ENCODE data around the gene NKX3-2.

Gene NKX3-2

DNA sequence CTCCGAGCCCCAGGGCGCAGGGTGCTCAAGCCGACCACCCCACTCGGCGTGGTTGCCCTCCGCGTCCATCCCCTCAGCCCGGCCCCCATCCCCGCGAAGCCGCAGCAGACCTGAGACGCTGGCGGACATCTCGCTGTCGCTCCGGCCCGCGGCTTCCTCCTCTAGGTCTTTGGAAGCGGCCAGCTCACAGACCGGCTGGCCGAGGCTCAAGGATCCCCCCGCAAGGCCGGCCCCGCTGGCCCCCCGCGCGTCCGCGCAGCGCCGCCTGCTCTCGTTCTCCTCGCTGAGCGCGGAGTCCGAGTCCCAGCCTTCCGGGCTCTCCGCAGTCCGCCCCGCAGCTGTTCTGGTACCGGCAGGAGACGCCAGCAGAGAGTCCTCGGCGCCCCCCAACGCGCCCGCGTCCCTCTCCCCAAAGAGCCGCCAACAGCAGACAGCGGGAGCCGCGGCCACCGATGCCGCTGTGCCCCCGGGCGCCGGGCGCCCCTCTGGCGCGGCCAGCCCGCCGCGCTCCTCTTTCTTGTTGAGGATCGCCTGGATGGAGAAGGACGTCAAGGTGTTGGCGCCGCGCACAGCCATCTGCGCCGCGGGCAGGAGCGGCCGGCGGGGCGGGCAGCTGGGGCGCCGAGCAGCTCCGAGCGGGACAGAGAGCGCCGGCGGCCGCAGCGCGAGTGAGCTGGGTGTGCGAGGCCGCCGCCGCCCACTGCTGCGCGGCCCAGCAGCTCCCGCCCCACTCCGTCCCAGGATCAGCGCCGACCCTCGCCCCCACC lies at the start of gene NKX3-2:
Gene NKX3-2 (minus strand): TSS at position 670 of the 767 bp plus-strand sequence. CDS start 94 bp downstream, at position 576.
- no peak for DNase-seq (ENCODE audit: low read depth, low spot score)
- no peak for TF ChIP-seq FOXP2 (optimal IDR thresholded peaks at IDR 0.05; ENCODE audit: control extremely low read depth, extremely low read length, insufficient read depth)
- no peak for TF ChIP-seq EZH2 (IDR thresholded peaks at IDR 0.05)
- no peak for TF ChIP-seq POLR2AphosphoS5 (IDR thresholded peaks at IDR 0.05; ENCODE audit: borderline replicate concordance, low read depth, low read length)
- H3K36me3 ChIP-seq (ENCODE audit: insufficient read depth, low read length), result no peaks in the 10 kb centered on the region
- H3K9me3 ChIP-seq (ENCODE audit: low read depth, low read length), result no peaks in the 10 kb centered on the region
- no peak within 1 kb of the TSS for H3K27ac ChIP-seq
- H3K4me3 ChIP-seq, result peak within 1 kb of the TSS; percentile 69
- H3K9ac ChIP-seq (ENCODE audit: insufficient read length), result peak within 1 kb of the TSS; percentile 32

GRCh38 chr4:13592220-13592619 lies 47.9 kb upstream of the NKX3-2 start:
- Histone ChIP-seq H3K9me3 (ENCODE audit: low read depth, low read length) (no peaks in the 10 kb centered on the region), H3K9ac (ENCODE audit: insufficient read length) (no peak overlapping the region), H3K27ac (no peak overlapping the region), H3K4me3 (no peak overlapping the region), H3K36me3 (ENCODE audit: insufficient read depth, low read length) (peaks cover 16% of the 10 kb centered on the region; the same call in 1 of the 2 replicates)
- no peak for TF ChIP-seq POLR2AphosphoS5 (IDR thresholded peaks at IDR 0.05; ENCODE audit: borderline replicate concordance, low read depth, low read length)
- no peak for DNase-seq (ENCODE audit: low read depth, low spot score)

- H3K36me3 ChIP-seq (ENCODE audit: insufficient read depth, low read length), result 0 out of 2 replicates have a peak, but pooled peaks cover 8% of the 10 kb centered on the region
- H3K9ac ChIP-seq (ENCODE audit: insufficient read length), result no peak overlapping the region
- H3K4me3 ChIP-seq, result no peak overlapping the region
- no peak for TF ChIP-seq FOXP2 (optimal IDR thresholded peaks at IDR 0.05; ENCODE audit: control extremely low read depth, extremely low read length, insufficient read depth)
- TF ChIP-seq EZH2 (IDR thresholded peaks at IDR 0.05), result no peak
- no peak for TF ChIP-seq POLR2AphosphoS5 (IDR thresholded peaks at IDR 0.05; ENCODE audit: borderline replicate concordance, low read depth, low read length)
- H3K27ac ChIP-seq, result no peak overlapping the region
- no peaks in the 10 kb centered on the region for H3K9me3 ChIP-seq (ENCODE audit: low read depth, low read length)
- no peak for DNase-seq (ENCODE audit: low read depth, low spot score)
Observed at GRCh38 chr4:13590766-13591165, 46.5 kb upstream of the NKX3-2 start.

DNA sequence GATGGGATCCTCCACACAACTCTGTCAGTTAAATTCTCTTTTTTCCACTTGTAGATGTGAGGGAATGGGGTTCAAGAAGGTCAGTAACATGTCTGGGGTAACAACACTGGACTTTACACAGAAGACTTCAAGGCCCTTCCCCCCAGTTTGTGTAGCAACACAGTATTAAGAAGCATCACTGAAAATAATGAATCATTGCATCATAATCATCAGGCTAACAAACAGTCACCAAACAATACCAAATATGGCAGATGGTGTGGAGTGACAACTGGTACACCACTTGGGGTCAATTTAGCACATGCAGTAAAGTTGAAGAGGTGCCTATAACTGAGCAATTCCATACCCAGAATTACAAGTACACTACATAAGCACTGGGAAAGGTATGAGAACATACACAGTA lies 44.6 kb upstream of the NKX3-2 start:
- no peak overlapping the region for H3K4me3 ChIP-seq
- H3K9ac ChIP-seq (ENCODE audit: insufficient read length), result no peak overlapping the region
- no peak for DNase-seq (ENCODE audit: low read depth, low spot score)
- TF ChIP-seq POLR2AphosphoS5 (IDR thresholded peaks at IDR 0.05; ENCODE audit: borderline replicate concordance, low read depth, low read length) (no peak), EZH2 (IDR thresholded peaks at IDR 0.05) (no peak), FOXP2 (optimal IDR thresholded peaks at IDR 0.05; ENCODE audit: control extremely low read depth, extremely low read length, insufficient read depth) (no peak)
- 0 out of 2 replicates have a peak, but pooled peaks cover 8% of the 10 kb centered on the region for H3K36me3 ChIP-seq (ENCODE audit: insufficient read depth, low read length)
- H3K27ac ChIP-seq, result no peak overlapping the region
- H3K9me3 ChIP-seq (ENCODE audit: low read depth, low read length), result no peaks in the 10 kb centered on the region

DNA sequence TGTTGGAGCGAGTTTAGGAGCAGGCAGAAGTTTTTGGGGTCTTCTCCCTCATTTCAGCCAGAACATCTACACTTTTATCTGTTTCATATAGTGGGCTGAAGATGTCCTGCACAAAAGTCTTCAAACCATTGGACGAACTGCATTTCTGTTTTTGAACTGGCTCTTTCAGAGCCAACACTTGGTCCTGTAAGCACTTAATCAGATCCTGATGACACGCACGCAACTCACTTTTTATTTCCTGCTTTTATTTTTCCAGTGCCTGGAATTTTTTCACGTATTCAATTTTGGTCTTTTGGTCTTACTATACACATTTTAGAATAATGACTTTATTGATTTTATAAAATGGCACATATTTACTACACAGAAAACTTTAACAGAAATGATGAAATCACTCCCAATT lies 40.2 kb upstream of the NKX3-2 start:
- no peak overlapping the region for H3K4me3 ChIP-seq
- TF ChIP-seq POLR2AphosphoS5 (IDR thresholded peaks at IDR 0.05; ENCODE audit: borderline replicate concordance, low read depth, low read length) (no peak), FOXP2 (optimal IDR thresholded peaks at IDR 0.05; ENCODE audit: control extremely low read depth, extremely low read length, insufficient read depth) (no peak), EZH2 (IDR thresholded peaks at IDR 0.05) (no peak)
- H3K27ac ChIP-seq, result no peak overlapping the region
- no peak for DNase-seq (ENCODE audit: low read depth, low spot score)
- H3K9ac ChIP-seq (ENCODE audit: insufficient read length), result no peak overlapping the region
- no peaks in the 10 kb centered on the region for H3K9me3 ChIP-seq (ENCODE audit: low read depth, low read length)
- H3K36me3 ChIP-seq (ENCODE audit: insufficient read depth, low read length), result peaks cover 25% of the 10 kb centered on the region

DNA sequence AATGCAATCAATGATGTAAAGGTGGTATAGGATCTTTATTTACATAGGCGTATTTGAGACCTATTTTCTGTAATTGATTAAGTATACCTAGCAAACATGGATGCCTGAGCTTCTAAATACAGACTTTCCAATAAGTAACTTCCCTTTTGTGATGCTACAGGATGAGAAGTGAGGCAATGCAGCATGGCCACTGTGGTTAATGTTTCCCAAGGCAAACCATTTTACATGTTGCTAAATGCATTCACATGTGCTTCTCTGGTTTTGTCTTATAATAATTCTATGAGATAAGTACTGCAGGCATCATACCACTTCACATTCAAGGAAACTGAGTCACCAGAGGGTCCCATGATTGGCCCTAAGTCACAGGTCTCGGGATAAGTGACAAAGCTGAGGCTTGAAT lies 35.7 kb upstream of the NKX3-2 start:
- no peak overlapping the region for H3K9ac ChIP-seq (ENCODE audit: insufficient read length)
- no peaks in the 10 kb centered on the region for H3K9me3 ChIP-seq (ENCODE audit: low read depth, low read length)
- H3K36me3 ChIP-seq (ENCODE audit: insufficient read depth, low read length), result peaks cover 33% of the 10 kb centered on the region
- no peak overlapping the region for H3K27ac ChIP-seq
- H3K4me3 ChIP-seq, result no peak overlapping the region
- DNase-seq (ENCODE audit: low read depth, low spot score), result no peak
- TF ChIP-seq POLR2AphosphoS5 (IDR thresholded peaks at IDR 0.05; ENCODE audit: borderline replicate concordance, low read depth, low read length) (no peak), EZH2 (IDR thresholded peaks at IDR 0.05) (no peak), FOXP2 (optimal IDR thresholded peaks at IDR 0.05; ENCODE audit: control extremely low read depth, extremely low read length, insufficient read depth) (no peak)

GRCh38 chr4:13577660-13578059 lies 33.4 kb upstream of the NKX3-2 start:
- no peak for TF ChIP-seq FOXP2 (optimal IDR thresholded peaks at IDR 0.05; ENCODE audit: control extremely low read depth, extremely low read length, insufficient read depth)
- TF ChIP-seq EZH2 (IDR thresholded peaks at IDR 0.05), result no peak
- TF ChIP-seq POLR2AphosphoS5 (IDR thresholded peaks at IDR 0.05; ENCODE audit: borderline replicate concordance, low read depth, low read length), result no peak
- Histone ChIP-seq H3K27ac (no peak overlapping the region), H3K4me3 (no peak overlapping the region), H3K9ac (ENCODE audit: insufficient read length) (no peak overlapping the region), H3K9me3 (ENCODE audit: low read depth, low read length) (no peaks in the 10 kb centered on the region), H3K36me3 (ENCODE audit: insufficient read depth, low read length) (peaks cover 35% of the 10 kb centered on the region)
- no peak for DNase-seq (ENCODE audit: low read depth, low spot score)

GRCh38 chr4:13570916-13571315 lies 26.6 kb upstream of the NKX3-2 start:
- Histone ChIP-seq H3K9ac (ENCODE audit: insufficient read length) (no peak overlapping the region), H3K4me3 (no peak overlapping the region), H3K9me3 (ENCODE audit: low read depth, low read length) (no peaks in the 10 kb centered on the region), H3K27ac (no peak overlapping the region), H3K36me3 (ENCODE audit: insufficient read depth, low read length) (peaks cover 26% of the 10 kb centered on the region; the same call in 1 of the 2 replicates)
- no peak for TF ChIP-seq EZH2 (IDR thresholded peaks at IDR 0.05)
- TF ChIP-seq FOXP2 (optimal IDR thresholded peaks at IDR 0.05; ENCODE audit: control extremely low read depth, extremely low read length, insufficient read depth), result no peak
- no peak for TF ChIP-seq POLR2AphosphoS5 (IDR thresholded peaks at IDR 0.05; ENCODE audit: borderline replicate concordance, low read depth, low read length)
- DNase-seq (ENCODE audit: low read depth, low spot score), result no peak
